ENCODE results near the gene PDGFB.
A peak's percentile ranks its signal among the peaks of the same experiment; 100 is the strongest.

Gene PDGFB

DNA sequence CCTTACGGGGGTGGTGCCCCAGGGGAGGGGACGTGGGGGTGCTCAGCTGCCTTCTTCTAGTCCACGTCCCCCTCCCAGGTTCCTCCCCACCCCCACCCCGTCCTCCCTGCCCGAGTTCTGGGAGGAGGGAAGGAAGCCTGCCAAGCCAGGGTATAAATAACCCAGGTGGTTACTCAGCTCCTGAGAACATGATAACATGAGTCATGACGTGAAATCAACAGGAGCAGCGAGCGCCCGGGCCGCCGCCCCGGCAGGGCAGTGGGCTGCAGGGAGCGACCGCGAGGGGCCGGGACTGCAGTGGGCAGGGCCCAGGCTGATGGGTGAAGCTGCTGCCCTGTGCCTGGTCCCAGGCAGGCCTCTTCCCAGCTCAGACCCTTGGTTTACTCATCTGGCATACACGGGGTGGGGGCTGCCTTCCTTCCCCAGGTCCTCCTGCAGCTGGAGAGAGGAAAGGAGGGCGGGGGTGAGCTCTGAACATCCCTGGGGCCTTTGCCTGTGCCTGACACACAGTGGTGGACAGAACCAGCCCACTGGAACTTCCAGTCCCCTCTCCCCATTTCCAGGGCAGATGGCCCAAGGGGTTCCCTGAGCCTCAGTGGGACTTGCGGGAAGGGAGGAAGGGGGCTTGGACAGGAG is 8.8 kb upstream of the PDGFB start:
- no peak for DNase-seq

DNA sequence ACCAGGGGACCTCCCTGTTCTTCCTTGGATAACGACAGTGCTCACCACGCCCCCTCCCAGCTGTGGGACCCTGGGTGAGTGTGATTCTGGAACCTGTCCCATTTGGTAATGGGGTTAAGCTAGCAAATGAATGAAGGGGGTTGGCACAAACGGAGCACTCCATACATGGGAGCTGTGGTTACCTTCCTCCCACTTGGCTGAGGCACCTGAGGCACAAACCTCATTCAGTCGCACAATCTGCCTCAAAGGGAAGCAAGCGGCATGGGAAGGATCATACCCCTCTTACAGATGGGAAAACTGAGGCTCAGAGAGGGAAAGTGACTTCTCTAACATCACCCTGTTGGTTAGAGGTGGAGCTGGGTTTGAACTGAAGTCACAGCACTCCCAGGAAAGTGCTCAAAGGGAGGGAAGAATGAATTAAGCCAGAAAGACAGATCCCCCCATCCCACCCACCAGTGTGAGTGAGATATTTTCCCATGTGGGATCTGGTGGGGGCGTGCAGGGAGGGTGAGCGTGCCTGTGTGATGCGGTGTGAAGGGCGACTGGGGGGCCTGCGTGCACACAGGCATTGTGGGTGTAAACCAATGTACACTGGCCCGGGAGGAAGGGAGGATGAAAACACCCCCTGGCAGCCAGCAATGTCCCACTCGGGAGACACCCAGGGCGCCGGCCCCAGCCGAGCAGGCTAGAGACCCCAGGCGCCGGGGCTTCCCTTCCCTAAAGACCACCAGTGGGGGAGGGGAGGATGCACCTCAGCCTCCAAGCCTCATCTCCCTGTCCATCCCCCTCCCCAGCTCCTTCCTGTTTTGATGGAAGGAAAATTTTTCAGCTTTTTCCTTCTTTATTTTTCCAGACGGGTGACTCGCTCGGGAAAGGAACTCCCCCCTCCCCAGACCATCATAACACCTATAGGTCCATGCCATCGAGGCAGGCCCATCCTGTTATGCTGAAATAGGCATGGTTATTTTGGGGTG is 8.0 kb upstream of the PDGFB start:
- no peak for DNase-seq

DNA sequence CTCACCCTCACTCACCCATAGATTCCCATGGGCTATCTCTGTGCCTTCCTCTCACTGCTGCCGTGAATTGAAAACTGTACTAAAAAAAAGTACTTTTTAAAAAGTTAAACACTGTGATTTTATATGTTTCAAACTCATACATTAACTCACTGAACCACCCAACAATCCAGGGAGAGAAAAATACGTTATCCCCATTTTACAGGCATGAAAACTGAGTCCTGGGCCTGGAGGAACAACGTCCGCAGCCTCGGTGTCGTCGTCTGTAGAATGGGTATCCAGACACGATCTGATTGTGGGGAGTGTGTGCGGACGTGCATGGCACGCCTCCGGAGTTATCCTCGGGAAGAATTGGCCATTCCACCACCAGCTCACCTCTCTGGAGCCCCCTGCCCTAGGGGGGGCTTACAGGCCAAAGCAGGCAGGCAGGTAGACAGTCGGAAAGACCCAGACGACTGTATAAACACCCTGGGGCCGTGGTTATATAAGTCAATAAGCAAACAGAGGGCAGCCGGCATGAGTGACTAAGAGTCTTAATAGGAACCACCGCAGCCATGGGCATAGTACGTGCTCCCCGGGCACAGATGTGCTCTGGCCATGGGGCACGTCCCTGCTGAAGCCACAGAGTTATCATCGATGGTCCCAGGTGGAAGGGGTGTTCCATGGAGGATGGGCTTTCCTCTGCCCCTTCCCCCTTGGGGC is 7.1 kb upstream of the PDGFB start:
- DNase-seq, result no peak

DNA sequence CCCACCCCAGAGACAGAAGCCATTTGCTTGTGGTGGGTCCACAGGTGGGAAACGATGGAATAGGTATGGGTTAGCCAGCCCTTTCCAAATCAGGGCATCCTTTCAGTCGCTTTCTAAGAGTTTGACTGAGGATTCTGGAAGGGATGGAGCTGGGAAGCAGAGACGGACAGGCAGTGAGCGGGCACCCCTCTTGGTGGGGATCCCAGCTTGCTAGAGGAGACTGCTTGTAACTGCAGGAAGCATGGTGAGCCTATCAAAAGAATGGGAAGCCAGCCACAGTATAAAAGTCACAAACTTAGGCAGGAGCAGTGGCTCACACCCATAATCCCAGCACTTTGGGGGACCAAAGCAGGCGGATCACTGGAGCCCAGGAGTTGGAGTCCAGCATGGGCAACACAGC is 6.1 kb upstream of the PDGFB start:
- no peak for DNase-seq

DNA sequence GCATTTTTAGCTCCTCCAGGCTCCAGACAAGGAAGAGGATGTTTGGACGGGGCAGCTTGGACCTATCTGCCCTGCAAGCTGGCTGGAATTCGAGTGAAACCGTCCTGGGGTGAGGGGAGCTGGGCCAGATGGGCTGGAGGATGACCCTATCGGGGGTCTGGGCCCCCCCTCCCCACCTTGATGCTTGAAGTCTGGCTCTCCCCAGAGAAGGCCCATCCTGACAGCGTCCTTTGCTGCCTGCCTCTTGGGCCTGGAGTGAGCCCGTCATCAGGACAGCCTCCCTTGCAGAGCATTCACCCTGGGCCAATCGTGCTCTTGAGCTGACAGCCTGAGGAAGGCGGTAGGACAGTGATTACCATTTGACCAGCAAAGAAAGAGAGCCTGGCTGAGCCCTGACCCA is 5.3 kb upstream of the PDGFB start:
- DNase-seq, result no peak

DNA sequence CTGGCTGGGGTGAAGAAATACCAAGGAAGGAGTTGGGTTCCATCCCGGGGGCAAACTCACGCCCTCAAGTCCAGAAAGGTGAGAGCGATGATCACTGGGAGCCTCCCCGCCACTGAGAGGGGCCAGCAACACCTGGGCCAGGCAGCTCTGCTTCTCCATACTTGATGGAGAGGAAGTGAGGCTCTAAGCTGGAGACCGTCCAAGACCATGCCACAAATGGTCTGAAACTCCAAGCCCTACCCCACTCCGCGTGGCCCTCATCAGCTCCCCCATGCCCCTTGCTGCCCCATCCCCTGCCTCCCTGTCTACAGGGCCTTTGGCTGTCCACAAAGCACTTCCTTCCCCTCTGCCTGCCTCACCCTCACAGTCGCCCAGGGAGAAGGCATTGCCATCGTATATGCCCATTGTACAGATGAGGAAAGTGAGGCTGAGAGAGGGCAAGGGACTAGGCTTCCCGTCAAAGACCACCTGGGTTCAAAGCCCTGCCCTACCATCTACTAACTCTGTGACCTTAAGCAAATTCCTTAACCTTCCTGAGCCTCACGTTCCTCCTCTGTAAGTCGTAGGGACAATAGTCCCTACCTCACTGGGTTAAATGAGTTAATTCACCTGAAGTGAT is 4.4 kb upstream of the PDGFB start:
- no peak for DNase-seq

DNA sequence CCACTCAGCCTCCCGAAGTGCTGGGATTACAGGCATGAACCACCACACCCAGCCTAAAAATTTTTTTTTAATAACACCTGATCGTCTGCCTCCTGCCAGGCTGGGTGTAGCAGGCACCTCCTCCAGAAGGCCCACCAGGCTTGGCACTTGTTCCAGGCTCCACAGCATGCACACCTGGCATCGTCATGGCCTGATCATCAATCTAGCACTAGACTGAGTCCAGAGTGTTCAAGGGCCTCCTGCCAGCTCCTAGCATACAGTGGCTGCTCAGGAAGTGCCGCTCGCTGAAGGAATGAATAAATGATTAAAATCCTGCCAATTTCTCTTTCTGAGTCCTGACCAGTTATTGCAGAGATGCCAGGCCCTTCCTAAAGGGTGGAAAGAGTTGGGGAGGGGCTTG is 3.5 kb upstream of the PDGFB start:
- DNase-seq, result no peak

DNA sequence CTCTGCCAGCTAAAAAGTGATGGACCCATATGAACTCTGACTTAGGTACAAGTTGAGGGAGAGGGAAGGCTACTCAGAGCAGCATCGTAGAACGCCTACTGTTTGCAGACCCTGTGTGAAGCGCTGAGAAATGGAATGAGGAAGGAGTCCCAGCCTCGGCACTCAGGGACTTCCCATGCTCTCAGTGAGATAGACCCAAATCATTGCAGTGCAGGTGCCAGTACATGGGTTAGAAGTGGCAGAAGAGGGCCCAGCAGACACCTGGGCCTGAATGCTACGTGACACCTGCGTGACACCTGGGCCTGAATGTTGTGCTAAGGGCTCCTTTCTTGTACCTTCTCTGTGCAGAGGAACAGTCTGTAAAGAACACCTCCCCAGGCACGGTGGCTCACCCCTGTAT is 2.6 kb upstream of the PDGFB start:
- DNase-seq, result no peak

DNA sequence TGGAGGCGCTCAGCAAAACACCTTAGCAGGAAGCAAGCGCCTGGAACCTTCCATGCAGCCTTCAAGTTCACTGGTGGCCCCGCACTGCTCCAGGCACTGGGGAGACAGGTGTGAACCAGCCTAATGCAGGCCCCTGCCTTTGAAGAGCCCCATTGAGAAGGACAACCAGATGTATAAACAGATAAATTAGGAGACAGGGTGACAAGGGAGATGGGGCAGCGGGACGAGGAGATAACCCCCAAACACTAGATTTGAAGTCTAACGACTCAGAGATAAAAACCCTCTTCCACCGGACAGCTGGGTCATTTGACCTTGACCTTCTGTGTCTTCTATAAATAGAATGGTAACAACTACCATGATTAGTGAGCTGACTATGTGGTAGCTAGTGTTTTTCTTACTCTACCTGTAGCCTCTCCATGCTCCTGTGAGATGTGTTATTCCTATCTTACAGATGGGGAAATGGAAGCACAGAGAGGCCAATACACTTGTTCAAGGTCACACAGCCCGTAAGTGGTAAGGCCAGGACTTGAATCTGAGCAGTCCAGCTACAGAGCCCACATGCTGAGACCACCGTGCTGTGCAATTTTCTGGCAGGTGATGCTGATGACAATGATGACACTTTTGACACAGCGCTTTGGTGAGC is 2.0 kb upstream of the PDGFB start:
- no peak for DNase-seq

DNA sequence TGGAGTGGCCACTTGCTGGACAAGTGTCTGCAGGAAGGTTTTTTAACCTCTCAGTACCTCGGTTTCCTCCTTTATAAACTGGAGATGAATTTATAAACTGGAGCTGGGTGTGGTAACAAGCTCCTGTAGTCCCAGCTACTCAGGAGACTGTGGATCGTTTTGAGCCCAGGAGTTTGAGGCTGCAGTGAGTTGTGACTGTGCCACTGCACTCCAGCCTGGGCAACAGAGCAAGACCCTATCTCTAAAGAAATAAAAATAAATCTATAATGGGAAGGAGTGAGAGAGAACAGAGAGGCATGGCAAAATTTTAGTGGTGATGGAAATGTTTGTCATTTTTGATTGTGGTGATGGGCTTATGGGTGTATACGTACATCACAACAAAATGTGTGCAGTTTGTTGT is 1.4 kb upstream of the PDGFB start:
- no peak for DNase-seq

DNA sequence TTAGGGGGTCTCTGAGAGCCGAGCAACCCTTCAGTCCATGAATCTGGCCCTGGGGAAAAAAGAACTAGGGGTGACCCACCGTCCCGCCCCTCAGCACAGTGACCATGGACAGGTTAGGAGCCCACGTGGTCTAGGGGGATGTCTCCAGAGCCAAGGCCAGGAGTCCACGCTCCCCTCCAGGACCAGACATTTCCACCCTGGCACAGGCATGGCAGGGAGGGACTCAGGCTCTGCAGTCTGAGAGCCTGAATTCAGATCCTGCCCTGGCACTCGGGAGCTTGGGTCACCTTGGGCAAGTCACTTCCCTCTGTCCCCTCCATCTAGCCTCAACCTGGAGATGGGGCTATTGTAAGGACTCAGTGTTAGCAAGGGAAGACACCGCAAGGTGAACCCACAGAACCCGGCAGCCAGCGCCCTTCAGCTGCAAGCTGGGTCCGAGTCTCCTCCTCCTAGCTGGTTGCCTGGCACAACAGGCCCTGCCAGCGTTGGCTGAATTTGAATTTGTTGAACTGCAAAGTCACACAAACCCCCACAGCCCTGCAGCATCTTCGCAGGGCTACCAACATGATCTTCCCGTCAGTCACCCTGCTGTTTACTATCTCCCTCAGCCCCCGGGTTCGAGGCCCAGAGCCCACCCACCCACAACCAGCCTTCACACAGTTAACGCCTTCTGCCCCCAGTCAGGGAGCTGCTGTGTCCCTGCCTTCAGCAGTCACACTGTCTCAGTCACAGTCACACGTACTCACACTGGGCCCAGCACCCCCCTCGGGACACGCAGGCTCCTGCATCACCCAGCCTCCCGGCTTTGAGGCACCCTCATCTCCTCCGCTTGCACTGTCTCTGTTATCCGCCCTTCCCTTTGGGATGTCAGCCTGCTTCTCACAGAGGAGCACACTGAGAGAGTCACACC is 603 bp upstream of the PDGFB start:
- no peak for DNase-seq

DNA sequence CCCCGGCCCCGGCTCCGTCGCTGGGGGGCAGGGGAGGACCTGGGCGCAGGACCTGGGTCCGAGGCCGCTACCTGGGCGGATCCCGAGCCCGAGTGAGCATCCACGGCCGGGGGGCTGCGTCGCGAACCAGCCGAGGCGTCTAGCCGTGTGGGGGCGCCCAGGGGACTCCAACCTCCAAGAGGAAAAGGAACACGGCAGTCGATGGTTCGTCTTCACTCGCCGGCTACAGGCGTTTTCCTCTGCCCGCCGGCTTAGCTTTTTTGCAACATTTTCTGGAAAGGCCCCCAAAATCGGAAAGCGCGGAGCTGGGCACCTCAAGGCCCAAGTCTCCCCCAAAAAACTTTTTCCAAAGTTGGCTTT is 666 bp downstream of the PDGFB start:
- DNase-seq, result no peak

DNA sequence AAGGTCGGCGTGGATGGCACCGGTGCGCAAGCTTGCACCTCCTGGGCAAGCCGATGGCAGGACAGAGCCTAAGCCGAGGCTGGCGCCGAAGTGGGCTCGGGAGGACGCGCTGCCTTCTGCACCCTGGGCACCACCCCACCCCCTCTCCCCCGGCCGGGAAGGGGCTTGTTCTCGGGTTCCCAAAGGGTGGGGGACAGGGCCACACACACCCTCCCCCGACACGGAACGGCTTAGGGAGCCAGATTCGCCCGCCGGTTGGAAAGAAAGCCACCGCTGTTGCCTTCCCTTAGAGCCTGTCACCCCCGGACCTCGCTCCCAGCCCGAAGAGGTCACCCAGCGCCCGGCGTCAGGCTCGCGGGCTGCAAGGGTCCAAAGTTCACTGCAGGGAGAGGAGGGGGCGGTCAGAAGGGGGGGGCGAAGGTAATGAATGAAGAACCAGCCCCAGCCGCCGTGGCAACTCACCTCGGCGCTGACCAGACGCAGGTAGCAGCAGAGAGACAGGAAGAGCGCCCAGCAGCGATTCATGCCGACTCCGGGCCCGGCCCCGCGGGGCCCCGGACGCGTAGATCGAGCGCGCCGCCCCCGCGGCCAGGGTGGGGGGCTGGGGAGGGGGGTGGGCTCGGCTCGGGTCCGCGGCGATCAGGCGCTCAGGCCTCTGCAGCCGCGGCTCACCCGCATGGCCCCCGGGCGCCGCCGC is 1.2 kb downstream of the PDGFB start:
- no peak for DNase-seq

DNA sequence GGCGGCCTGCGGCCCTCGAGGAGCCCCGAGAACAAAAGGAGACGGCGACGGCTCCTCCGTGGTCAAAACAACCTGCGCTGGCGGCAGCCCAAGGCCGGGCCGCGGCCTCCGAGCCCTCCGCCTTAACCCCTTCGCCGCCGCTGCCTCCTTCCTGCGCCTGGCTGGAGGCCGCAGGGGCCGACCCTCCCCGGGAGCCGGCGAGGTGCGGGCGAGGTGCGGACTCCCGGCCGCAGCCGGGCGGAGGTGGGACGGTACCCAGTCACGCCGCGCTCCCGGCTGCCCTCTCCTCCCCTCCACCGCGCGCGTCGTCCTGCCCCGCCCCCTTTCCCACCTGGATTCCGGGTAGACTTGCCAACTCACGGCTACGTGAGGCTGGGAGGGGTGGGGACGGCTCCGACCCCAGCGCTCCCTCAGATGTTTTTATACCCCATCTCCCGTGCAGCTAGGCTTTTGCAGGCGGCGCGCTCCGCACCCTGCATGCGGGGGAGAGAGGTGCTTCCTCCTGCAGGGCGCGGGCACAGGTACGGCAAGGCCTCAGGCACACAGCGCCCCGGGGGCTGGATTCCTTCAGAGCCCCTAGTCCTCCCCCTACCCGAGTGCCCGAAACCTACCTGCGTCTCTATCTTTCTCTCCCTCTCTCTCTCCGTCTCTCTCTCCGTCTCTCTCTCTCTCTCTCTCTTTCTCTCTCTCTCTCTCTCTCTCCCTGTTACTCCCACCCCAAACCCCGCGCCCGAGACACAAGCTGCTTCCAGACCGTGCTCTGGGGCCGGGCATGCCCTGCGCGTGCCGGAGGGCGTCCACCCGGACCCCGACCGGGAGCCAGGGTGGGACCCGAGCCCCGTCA is 2.0 kb downstream of the PDGFB start:
- peak in 1 of 2 experiments; percentile 13 for DNase-seq

DNA sequence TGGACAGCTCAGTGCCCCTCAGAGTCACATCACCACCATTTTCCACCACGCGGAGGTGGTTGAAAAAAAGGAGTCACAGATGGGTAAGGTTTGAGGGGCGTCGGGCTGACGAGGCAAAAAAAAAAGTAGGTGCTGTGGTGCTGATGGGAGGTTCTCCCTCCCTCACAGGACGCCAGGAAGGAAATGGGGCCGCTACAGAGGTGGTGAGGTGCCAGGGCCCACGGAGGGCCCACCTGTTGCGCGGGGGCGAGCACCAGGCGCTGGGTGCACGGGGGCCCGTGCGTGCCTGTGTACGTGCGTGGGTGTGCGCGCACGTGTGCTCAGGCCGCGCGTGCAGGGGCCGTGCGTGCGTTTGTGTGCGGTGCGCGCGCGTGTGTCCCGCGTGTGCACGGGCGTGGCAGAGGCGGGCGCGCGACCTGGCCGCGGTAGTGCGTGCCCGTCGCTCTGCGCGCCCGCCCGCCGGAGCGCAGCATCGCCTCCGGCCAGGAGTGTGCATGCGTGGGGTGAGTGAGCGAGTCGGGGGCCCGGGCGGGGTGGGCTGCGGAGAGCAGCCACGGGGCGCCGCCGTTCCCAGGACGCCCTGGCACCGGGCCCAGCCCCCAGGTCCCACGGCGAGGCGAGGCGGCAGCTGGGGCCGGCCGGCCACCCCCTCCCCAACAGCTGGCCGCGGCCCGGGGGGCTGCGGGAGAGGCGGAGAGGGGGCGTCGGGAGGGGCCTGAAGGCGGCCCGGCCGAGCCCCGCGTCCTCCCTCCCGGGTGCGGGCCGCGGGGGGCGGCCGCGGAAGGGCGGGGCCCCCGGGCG is 2.8 kb downstream of the PDGFB start:
- DNase-seq, result no peak

DNA sequence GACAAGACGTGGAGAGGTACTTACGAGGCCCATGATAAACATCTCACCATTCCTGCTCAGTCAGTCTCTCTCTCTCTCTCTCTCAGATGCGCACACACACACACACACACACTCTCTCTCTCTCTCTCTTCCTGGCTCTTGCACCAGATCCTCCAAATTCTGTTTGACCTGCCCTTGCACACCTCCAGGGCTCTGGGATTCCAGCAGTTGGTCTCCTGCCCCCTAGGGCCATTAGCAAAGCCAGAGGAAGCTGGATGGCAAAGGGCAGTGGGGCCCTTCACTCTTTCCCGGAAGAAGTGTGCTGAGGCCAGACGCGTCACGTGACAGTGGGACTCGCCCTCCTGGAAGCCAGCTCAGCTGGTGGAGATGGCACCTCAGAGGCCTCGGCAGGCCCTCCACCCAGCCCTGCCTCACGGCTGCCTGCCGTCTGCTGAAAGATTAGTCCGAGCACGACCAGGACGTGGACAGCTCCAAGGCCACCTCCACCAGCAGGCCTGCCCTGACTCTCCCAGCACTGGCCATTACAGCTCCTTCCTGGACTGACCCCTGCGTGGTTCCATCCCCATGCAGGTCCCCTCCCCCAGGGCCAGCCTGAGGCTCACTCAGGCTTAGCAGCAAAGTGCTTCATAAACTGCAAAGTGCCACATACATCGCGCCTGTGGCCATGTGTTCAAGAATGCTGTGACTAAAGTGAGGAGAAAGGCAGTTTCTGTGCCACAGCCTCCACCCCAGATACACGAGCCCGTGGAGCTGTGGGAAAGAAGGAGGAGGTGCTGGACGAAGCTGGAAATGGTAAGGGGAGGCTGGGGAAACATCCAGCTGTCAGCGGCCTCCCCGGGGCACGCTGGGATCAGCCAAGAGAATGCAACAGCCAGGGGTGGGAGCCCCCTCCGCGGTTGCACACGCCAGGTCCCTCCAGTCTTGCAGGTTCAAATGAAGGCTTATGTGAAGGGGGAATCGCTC is 3.7 kb downstream of the PDGFB start:
- no peak for DNase-seq

DNA sequence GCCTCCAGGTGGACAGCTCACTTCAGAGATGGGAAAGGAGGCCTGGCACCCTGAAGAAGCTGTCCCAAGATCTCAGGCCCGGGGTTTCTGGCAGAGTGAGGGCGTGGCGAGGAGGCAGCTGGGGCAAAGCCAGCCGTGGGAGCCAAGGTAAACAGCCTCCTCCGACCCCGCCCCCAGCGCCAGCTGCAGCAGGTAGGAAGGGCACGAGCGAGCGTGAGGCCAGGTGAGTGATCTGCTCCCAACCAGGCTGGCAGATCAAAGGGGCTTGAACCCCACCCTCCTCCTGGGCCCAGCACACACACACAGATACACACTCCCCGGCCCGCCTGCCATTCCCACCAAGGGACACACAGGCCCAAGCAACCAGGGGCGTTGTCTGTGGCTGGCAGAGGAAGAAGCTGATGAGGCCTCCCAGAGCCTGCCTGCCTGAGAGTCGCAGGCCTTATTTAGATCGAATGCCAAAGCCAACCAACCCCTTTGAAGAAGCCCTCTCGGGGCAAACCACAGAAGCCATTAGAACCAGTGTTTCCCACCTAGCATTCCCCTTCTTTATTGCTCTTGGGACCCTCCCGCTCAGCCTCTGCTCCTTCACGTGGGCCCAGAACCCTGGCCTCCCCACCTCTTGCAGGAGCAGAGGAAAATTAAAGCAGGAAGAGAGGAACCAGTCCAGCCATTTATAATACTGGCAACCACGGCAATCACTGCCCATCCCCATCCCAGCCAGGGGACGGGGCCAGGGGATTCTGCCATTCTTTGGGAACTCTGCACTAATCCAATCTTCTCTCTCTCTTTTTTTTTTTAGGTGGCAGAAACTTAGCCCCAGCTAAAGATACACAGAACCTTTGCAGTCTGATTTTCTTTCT is 5.0 kb downstream of the PDGFB start:
- no peak for DNase-seq

Data from cerebellar nuclear complex (tissue), 1 donor.